Articular chondrocyte of knee joint (primary cell): Measurements from ENCODE around the gene TTLL10. TPM values are rescaled to one million over a fixed set of nuclear protein-coding genes. Genes with fewer than 3 reads are reported as not detected.
A peak's percentile ranks its signal among the peaks of the same experiment; 100 is the strongest.

Source experiments
- small RNA-seq: library from RNA; depleted of rRNA; stranded (forward); fragments of <200 nt; gene quantifications from one replicate; pipeline ENCODE3, GENCODE V24; 2012
- total RNA-seq: library from RNA; depleted of rRNA; stranded (reverse); fragments of >200 nt; gene quantifications from 2 replicates; pipeline ENCODE4 v1.2.3, GENCODE V29; 2012

Gene TTLL10
- total RNA-seq = not detected in 2 replicates

DNA sequence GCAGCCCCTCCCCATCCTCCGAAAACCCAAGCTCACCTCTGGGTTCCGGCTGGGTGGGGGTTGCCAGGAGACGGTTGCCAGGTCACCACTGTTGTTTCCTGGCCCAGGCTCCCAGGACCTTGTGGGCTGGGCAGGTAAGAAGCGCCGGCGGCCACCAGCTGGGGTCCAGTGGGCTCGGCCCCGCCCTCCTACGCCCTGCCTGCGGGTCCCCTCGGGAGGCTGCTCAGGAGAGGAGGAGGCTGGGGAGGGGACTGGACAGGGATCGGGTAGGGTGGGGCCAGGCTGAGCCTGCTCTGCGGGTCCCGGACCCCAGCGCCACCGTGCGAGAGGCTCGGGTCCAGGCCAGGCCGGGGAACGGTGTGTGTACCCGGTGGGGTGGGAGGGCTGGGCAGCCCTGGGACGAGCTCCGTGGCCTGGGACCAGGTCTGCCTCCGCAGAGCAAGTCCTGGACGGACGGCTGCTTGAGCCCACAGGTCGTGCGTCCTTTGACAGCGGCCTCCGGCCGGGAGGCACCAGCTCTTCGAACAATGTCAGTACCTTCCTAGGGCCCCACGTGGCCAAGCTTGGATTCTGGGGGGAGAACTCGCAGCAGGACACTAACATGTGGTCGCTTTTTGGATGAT lies at the start of gene TTLL10:
Gene TTLL10 (plus strand): TSS at position 88 of the 623 bp plus-strand sequence. CDS start 5,336 bp downstream, outside the sequence.

GRCh38 chr1:1206376-1206965 lies 32.8 kb downstream of the TTLL10 start, which contains the start of gene TNFRSF18:
TSS of gene TNFRSF18 (minus strand) at chr1:1206592. CDS start at chr1:1206571, 21 bp downstream.

DNA sequence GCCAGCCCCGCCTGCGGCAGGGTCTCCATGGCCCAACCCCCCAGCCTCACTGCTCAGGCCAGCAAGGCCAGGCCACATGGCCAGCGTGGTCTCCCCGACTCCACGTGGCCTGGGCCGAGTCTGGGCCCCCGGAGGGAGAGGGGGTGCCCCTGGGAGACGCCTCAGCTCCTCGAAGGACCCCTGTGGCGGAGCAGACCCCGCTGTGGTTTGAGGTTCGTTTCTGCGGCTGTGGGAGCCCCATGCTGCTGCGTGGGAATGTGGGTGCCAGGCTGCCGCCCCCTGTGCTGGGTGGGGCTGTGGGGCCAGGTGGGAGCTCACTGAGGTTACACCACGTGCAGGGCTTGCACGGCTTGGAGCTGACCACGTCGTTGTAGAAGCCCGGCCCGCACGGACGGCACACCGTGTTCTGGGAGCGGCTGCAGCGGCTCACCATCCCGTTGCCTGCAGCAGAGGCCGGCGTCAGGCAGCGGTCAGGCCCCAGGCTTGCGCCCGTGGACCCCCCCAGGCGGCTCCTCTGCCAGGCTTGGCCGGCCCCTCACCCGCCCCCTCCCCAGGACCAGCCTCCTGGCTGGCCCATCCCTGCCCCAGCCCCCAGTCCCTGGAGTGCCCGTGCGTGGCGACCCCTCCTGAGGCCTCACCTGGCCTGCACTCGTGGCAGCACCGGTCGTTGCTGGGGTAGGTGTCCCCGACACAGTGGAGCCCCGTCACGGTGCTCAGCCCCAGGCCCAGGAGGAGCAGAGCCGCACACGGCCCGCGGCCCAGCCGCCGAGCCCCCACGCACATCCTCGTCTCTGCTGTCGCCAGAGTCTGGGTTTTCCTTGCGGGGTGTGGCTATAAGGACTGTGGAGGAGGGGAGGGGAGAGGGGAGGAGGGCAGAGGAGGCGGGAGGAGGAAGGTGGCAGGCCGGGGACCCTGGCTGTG lies 39.9 kb downstream of the TTLL10 start, which contains the start of gene TNFRSF4:
Gene TNFRSF4 (minus strand): TSS at position 809 of the 921 bp plus-strand sequence. CDS start 26 bp downstream, at position 783.

DNA sequence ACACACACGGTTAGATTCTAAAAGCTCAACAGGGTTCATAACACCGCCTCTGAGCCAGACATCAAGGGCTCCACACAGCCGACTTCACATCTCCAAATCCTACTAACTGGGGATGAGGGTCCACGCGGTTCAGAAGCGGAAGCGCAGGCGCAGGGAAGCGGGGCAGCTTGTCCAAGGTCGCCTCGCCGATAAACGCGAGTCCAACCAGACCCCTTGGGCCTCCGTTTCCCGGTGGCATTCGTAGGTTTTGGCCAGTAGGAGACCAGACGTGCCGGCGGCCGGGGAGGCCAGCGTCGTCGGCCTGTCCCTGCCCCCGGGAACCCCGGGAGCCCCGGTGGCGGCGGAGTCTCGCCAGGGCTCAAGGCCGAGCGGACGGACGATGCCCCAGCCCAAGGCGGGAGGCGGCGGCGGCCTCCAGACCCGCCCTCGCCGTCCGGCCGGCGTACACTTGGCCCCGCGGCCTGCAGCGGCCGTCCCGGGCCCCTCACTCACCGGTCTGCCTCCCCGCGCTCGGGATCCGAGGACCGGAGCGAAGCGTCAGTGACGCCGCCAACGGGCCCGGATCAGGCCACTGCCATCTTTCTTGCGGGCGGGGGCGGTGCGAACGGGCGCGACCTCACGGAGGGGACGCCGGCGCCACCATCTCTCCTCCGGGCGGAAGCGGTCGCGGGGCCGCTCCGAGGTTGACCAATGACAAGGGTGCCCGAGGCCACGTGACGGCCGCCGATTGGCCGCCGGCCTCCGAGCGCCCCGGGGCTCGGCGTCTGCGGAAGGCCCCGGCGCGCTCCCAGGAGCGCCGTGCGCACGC lies 57.9 kb downstream of the TTLL10 start, which contains the start of gene SDF4:
Gene SDF4 (minus strand): TSS at position 602 of the 808 bp plus-strand sequence. CDS start 3,229 bp downstream, outside the sequence.

DNA sequence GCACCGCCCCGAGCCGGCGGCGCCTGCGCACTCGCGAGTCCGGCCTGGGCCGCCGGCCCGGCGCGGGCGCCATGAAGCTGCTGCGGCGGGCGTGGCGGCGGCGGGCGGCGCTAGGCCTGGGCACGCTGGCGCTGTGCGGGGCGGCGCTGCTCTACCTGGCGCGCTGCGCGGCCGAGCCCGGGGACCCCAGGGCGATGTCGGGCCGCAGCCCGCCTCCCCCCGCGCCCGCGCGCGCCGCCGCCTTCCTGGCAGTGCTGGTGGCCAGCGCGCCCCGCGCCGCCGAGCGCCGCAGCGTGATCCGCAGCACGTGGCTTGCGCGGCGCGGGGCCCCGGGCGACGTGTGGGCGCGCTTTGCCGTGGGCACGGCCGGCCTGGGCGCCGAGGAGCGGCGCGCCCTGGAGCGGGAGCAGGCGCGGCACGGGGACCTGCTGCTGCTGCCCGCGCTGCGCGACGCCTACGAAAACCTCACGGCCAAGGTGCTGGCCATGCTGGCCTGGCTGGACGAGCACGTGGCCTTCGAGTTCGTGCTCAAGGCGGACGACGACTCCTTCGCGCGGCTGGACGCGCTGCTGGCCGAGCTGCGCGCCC lies 58.6 kb downstream of the TTLL10 start, which contains the start of gene B3GALT6:
Gene B3GALT6 (plus strand): TSS at position 30 of the 588 bp plus-strand sequence. CDS start 42 bp downstream, at position 72.

DNA sequence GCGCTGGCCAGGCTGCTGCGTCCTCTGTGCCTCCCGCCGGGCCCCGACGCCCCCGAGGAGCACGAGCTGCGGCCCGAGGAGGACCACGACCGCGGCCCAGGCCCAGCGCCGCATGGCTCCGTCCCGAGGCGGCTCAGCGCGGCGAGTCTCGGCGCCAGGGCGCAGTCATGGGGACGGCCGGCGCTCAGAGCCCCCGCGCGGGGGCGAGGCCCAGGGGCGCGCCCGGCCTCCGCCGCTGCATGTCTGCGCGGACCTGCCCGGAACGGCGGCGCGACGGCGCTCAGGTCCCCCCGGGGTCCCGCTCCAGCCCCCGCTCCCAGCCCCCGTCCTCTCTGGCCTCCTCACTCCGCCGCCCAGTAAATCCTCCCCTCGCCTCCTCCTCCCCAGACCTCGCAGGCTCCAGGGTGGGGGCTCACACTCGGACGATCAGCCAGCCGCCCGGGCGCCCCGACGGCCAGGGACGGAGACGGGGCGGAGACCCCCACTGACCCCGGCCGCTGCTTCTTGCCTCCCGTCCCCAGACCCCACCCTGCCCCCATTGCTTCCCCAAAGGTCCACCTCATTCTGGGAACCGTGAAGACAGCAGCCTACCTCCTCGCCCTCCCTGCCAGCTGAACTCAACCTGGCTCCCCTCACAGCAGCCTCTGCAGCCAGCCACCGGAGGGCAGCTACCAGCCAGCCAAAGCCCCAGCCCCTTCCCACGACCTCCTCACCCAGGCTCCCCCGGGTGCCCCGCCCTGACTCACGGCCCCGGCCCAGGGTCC lies 73.1 kb downstream of the TTLL10 start, which contains the start of gene C1QTNF12:
Gene C1QTNF12 (minus strand): TSS at position 146 of the 764 bp plus-strand sequence. CDS start 32 bp downstream, at position 114.

Small RNA genes lying within 50 kb of the gene (small RNA-seq; reads per million reads assigned to genes)
- 3.5 reads per million, percentile 86 among the genes with 10 or more reads in this experiment for gene MIR200A
- gene MIR200B = 4.5 reads per million, percentile 89 among the genes with 10 or more reads in this experiment
- 0.34 reads per million for gene MIR429

Other genes with a start within 250 kb of the TTLL10 start
- 19.9 and 36.2 TPM in 2 replicates for gene SAMD11, start 250.0 kb upstream of the TTLL10 start, total RNA-seq
- 47.2 and 47.3 TPM in 2 replicates for gene NOC2L, start 214.6 kb upstream of the TTLL10 start, total RNA-seq
- 2.7 and 4.3 TPM in 2 replicates for gene KLHL17, start 213.3 kb upstream of the TTLL10 start, total RNA-seq
- gene PLEKHN1, start 207.4 kb upstream of the TTLL10 start, total RNA-seq = 0.76 and 0.91 TPM in 2 replicates
- gene PERM1, start 191.8 kb upstream of the TTLL10 start, total RNA-seq = 0.13 TPM in 1 of 2 replicates, not detected in the other
- 0.91 and 4.0 TPM in 2 replicates for gene HES4, start 173.8 kb upstream of the TTLL10 start, total RNA-seq
- 22.7 and 38.0 TPM in 2 replicates for gene ISG15, start 160.4 kb upstream of the TTLL10 start, total RNA-seq
- 19.3 and 22.5 TPM in 2 replicates for gene AGRN, start 153.8 kb upstream of the TTLL10 start, total RNA-seq
- not detected in 2 replicates for gene RNF223, start 99.6 kb upstream of the TTLL10 start, total RNA-seq
- 4.8 and 5.2 TPM in 2 replicates for gene C1orf159, start 57.8 kb upstream of the TTLL10 start, total RNA-seq
- gene TNFRSF18, start 32.7 kb downstream of the TTLL10 start, total RNA-seq = 0.32 and 0.39 TPM in 2 replicates
- gene TNFRSF4, start 40.3 kb downstream of the TTLL10 start, total RNA-seq = 0.13 TPM in 1 of 2 replicates, not detected in the other
- 121 and 122 TPM in 2 replicates for gene SDF4, start 58.1 kb downstream of the TTLL10 start, total RNA-seq
- 16.3 and 18.9 TPM in 2 replicates for gene B3GALT6, start 58.4 kb downstream of the TTLL10 start, total RNA-seq
- 0.43 and 0.65 TPM in 2 replicates for gene C1QTNF12, start 72.8 kb downstream of the TTLL10 start, total RNA-seq
- gene UBE2J2, start 100.0 kb downstream of the TTLL10 start, total RNA-seq = 26.9 and 30.3 TPM in 2 replicates
- gene SCNN1D, start 106.6 kb downstream of the TTLL10 start, total RNA-seq = 0.76 and 0.78 TPM in 2 replicates
- 19.2 and 24.7 TPM in 2 replicates for gene ACAP3, start 134.1 kb downstream of the TTLL10 start, total RNA-seq
- gene PUSL1, start 134.7 kb downstream of the TTLL10 start, total RNA-seq = 16.2 and 22.7 TPM in 2 replicates
- gene INTS11, start 150.8 kb downstream of the TTLL10 start, total RNA-seq = 43.3 and 46.8 TPM in 2 replicates
- gene CPTP, start 150.9 kb downstream of the TTLL10 start, total RNA-seq = 10.3 and 12.6 TPM in 2 replicates
- gene TAS1R3, start 157.4 kb downstream of the TTLL10 start, total RNA-seq = under 0.01 and 0.22 TPM in 2 replicates
- 30.4 and 31.7 TPM in 2 replicates for gene DVL1, start 175.5 kb downstream of the TTLL10 start, total RNA-seq
- 507 and 540 TPM in 2 replicates for gene MXRA8, start 184.7 kb downstream of the TTLL10 start, total RNA-seq
- gene AURKAIP1, start 201.3 kb downstream of the TTLL10 start, total RNA-seq = 60.2 and 63.8 TPM in 2 replicates
- 111 and 123 TPM in 2 replicates for gene CCNL2, start 225.5 kb downstream of the TTLL10 start, total RNA-seq
- gene MRPL20, start 233.4 kb downstream of the TTLL10 start, total RNA-seq = 96.8 and 105 TPM in 2 replicates
- gene ANKRD65, start 247.4 kb downstream of the TTLL10 start, total RNA-seq = 1.7 and 2.9 TPM in 2 replicates